NCI-H2196 treated with DMSO at 0.1 percent for 48 hours (cell line): ENCODE results near the gene ZNF200.
"Not testable (repeated sequence)": the region's sequence is repeated elsewhere in the genome, so short reads cannot be mapped to it uniquely, and the experiment has no call there.

Experiments
- DNase-seq: peaks from one replicate; lab custom pipeline; 2025; ENCODE audit not compliant: unreplicated experiment; lab: John Stamatoyannopoulos, UW

Gene ZNF200

GRCh38 chr16:3202903-3203539, 31.9 kb downstream of the ZNF200 start:
- DNase-seq = no peak

GRCh38 chr16:3198334-3199072, 36.5 kb downstream of the ZNF200 start:
- DNase-seq = no peak

GRCh38 chr16:3197694-3198333, 37.1 kb downstream of the ZNF200 start:
- DNase-seq = not testable (repeated sequence)

- no peak for DNase-seq
Measured at GRCh38 chr16:3195975-3196374, 39.0 kb downstream of the ZNF200 start.

- no peak for DNase-seq
Measured at GRCh38 chr16:3194792-3195191, 40.2 kb downstream of the ZNF200 start.

- DNase-seq = no peak
Measured at GRCh38 chr16:3193221-3194212, 41.4 kb downstream of the ZNF200 start.

GRCh38 chr16:3192476-3193019, 42.4 kb downstream of the ZNF200 start:
- no peak for DNase-seq

GRCh38 chr16:3190949-3191353, 44.0 kb downstream of the ZNF200 start:
- DNase-seq = no peak

GRCh38 chr16:3189869-3190268, 45.1 kb downstream of the ZNF200 start:
- DNase-seq = no peak

- no peak for DNase-seq
Measured at GRCh38 chr16:3188925-3189825, 45.8 kb downstream of the ZNF200 start.

GRCh38 chr16:3188675-3188924, 46.4 kb downstream of the ZNF200 start:
- no peak for DNase-seq

- no peak for DNase-seq
Measured at GRCh38 chr16:3187798-3188674, 46.9 kb downstream of the ZNF200 start, which contains the start of gene OR1F1. TSS of gene OR1F1 (plus strand) at chr16:3188204.

GRCh38 chr16:3186946-3187690, 47.8 kb downstream of the ZNF200 start:
- DNase-seq = no peak

GRCh38 chr16:3183445-3184139, 51.4 kb downstream of the ZNF200 start:
- no peak for DNase-seq

- no peak for DNase-seq
Measured at GRCh38 chr16:3182608-3183444, 52.1 kb downstream of the ZNF200 start.

- not testable (repeated sequence) for DNase-seq
Measured at GRCh38 chr16:3182293-3182607, 52.7 kb downstream of the ZNF200 start.

GRCh38 chr16:3180445-3180878, 54.5 kb downstream of the ZNF200 start:
- DNase-seq = no peak
